HepG2 (cell line): Measurements from ENCODE around the gene ATAD1. TPM values are rescaled to one million over a fixed set of nuclear protein-coding genes. Genes with fewer than 3 reads are reported as not detected.
A peak's percentile ranks its signal among the peaks of the same experiment; 100 is the strongest.

Experiments used
- ATAC-seq: fragments of 200-7000 bp; cut with Tn5 transposase; 3 replicates; pipeline ENCODE4 v1.9.1; 2020; ENCODE audit warnings: mild to moderate bottlenecking, moderate library complexity
- BruUV-seq: library from RNA; stranded (reverse); fragments of 400-500 nt; replicated peaks from 2 replicates; lab custom pipeline; 2021; lab: Mats Ljungman, UMichigan
- CTCF ChIA-PET: fragments of 300-600 bp; formaldehyde crosslinking; extraction: SDS; loops from one replicate; lab custom pipeline; 2021; ENCODE audit warnings: low total read pairs, inconsistent platforms, low intra/inter-chr PET ratio; lab: Yijun Ruan, JAX
- POLR2A ChIA-PET: fragments of 350-600 bp; sonication (Branson Sonifier 250); formaldehyde crosslinking; loops from one replicate; lab custom pipeline; 2020; ENCODE audit warnings: antibody characterized with exemption, inconsistent platforms; lab: Yijun Ruan, JAX
- DNase-seq: peaks from one replicate; pipeline ENCODE4 v3.0.0-alpha.2; 2015; ENCODE audit warnings: low spot score
- FAIRE-seq: peaks from 3 replicates; lab custom pipeline; 2011; peaks lifted over from hg19 to GRCh38; lab: Jason Lieb, UNC
- H2AFZ ChIP-seq: one replicate; pipeline ENCODE4 v1.6.1; 2011; ENCODE audit warnings: low read length, inconsistent platforms
- H3K27ac ChIP-seq: fragments of 300-600 bp; 3 replicates; pipeline ENCODE4 v1.8.0; 2011; ENCODE audit warnings: mixed run types, mild to moderate bottlenecking, mixed read lengths, low read length, inconsistent platforms; ENCODE audit not compliant: insufficient read depth; ENCODE audit errors: extremely low read length
- H3K27me3 ChIP-seq, 2 experiments: fragments of 200-600 bp in 1 of 2; 2 replicates in 1 of 2; 3 replicates in 1 of 2; pipeline versions ENCODE4 v1.6.0 to v1.8.0; 2011; ENCODE audit warnings: low read length in 2 of 2, mild to moderate bottlenecking in 2 of 2, moderate library complexity in 2 of 2, inconsistent platforms in 1 of 2; ENCODE audit not compliant: insufficient read depth in 2 of 2, control insufficient read depth in 1 of 2
- H3K36me3 ChIP-seq, 2 experiments: fragments of 200-600 bp in 1 of 2; replicated peaks in 1 of 2; 2 replicates in 1 of 2; 3 replicates in 1 of 2; pipeline versions ENCODE4 v1.5.1 to v1.8.0; 2011; ENCODE audit warnings: low read length in 2 of 2, inconsistent platforms in 1 of 2; ENCODE audit not compliant: insufficient read depth in 2 of 2, control insufficient read depth in 1 of 2
- H3K4me1 ChIP-seq: 2 replicates; pipeline ENCODE4 v1.5.1; 2012; ENCODE audit warnings: low read length, inconsistent platforms; ENCODE audit not compliant: insufficient read depth
- H3K4me2 ChIP-seq: 2 replicates; pipeline ENCODE4 v1.6.0; 2011; ENCODE audit warnings: low read depth, low read length, inconsistent platforms
- H3K4me3 ChIP-seq, 3 experiments: fragments of 200-600 bp in 1 of 3; sonication (generic), shearing (Covaris generic) in 1 of 3; replicated peaks in 1 of 3; 2 replicates each; pipeline ENCODE4 v1.5.1; 2011 to 2016; ENCODE audit warnings: low read length in 3 of 3, inconsistent platforms in 2 of 3, low read depth in 2 of 3, mild to moderate bottlenecking in 2 of 3, control low read depth in 1 of 3, mixed read lengths in 1 of 3; ENCODE audit not compliant: insufficient read depth in 1 of 3
- H3K79me2 ChIP-seq: one replicate; pipeline ENCODE4 v1.6.1; 2011; ENCODE audit warnings: low read length, inconsistent platforms; ENCODE audit not compliant: insufficient read depth
- H3K9ac ChIP-seq: 2 replicates; pipeline ENCODE4 v1.6.0; 2011; ENCODE audit warnings: mild to moderate bottlenecking, low read depth, low read length, inconsistent platforms; ENCODE audit not compliant: insufficient read depth
- H3K9me3 ChIP-seq: 2 replicates; pipeline ENCODE4 v1.5.1; 2012; ENCODE audit warnings: mild to moderate bottlenecking, low read length
- H4K20me1 ChIP-seq: 2 replicates; pipeline ENCODE4 v1.6.0; 2011; ENCODE audit warnings: inconsistent platforms, mild to moderate bottlenecking, low read length, moderate library complexity; ENCODE audit not compliant: insufficient read depth
- ETV5 ChIP-seq: IDR thresholded peaks from 2 replicates; pipeline ENCODE4 v1.6.1; 2018; ENCODE audit warnings: missing biosample characterization, missing genetic modification reagents, inconsistent platforms, borderline replicate concordance
- SOX5 ChIP-seq: IDR thresholded peaks from 2 replicates; pipeline ENCODE4 v1.6.1; 2016; ENCODE audit warnings: borderline replicate concordance
- WGBS: methylation state at CpG from one replicate; pipeline ENCODE4 v1.1.6; 2017; ENCODE audit warnings: low lambda C conversion rate; 5-methylcytosine and 5-hydroxymethylcytosine counted together
- in situ Hi-C: cut with HindIII; loops from 2 replicates; pipeline ENCODE4 v1.10.0; 2017; ENCODE audit warnings: low pct_unique_long_range_greater_than_20kb; ENCODE audit not compliant: extremely low pct_ligation_motif_present
- intact Hi-C: fragments of 100-400 bp; cut with micrococcal nuclease; formaldehyde crosslinking; loops from one replicate; pipeline ENCODE4 v1.10.0; 2022; ENCODE audit not compliant: unreplicated experiment
- polyA plus RNA-seq, 8 experiments: library from polyadenylated mRNA; depleted of rRNA in 3 of 8; stranded (reverse) in 7 of 8; unstranded in 1 of 8; fragments of >200 nt; fragmentation: Illumina TruSeq in 4 of 8; extraction: Trizol in 4 of 8; gene quantifications; 2 replicates each; pipeline versions ENCODE4 v1.2.1 to v1.2.3, GENCODE V29; 2011 to 2016; ENCODE audit warnings: low read depth in 4 of 8, missing spikeins in 1 of 8, mixed read lengths in 1 of 8; ENCODE audit not compliant: insufficient read depth in 1 of 8
- total RNA-seq, 5 experiments: library from RNA; depleted of rRNA; stranded (reverse); fragments of >200 nt; fragmentation: Illumina TruSeq; extraction: Trizol; gene quantifications; 2 replicates each; pipeline ENCODE4 v1.2.3, GENCODE V29; 2016; ENCODE audit warnings: low read depth in 1 of 5
- TF ChIP-seq, protein P1 (sequence below): sonication (generic); formaldehyde crosslinking; IDR thresholded peaks from 2 replicates; pipeline ENCODE4 v1.4.0; 2020; ENCODE audit warnings: missing genetic modification reagents, borderline replicate concordance

The ATAD1 gene
- total and polyA plus RNA-seq, 2 of the 13 experiments (the other 11 are each of a cell fraction or from before 2014, with no cell fraction given): 14.9 to 28.2 TPM

DNA sequence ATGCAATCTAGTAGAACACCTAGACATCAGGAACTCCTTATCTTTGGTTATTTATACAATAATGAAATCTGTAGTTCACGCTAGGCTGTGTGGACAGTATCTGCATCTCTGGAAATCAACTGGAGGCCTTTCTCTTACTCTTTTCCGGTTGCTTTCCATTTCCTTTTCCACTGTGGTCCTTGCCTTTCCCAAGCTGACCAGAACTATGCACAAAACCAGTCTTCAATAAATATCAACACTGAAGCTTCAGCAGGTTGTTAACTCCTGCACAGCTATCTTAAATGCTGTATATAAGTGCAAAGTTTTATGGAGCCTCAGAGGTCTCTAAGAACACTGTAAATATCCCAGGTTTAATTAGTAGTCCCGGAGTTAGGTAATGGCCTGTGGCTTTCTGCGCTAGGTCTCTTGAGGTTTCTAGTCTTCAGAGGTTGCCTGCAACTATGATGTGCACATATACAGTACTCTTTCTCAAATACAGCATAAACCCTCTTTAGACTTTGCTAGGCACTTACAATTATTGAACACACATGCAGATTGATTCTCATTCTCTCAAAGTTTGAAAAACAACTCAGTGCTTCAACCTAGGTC, 42.9 kb upstream of the ATAD1 start:
- Histone ChIP-seq H3K79me2 (peaks cover 19% of the 10 kb centered on the region), H3K9me3 (no peaks in the 10 kb centered on the region), H3K36me3 (no peaks in the 10 kb centered on the region), H3K4me3 (peak overlapping the region; percentile 65 to 94 (median 80)), H3K27ac (no peak overlapping the region), H3K9ac (peak overlapping the region; percentile 82), H4K20me1 (peaks cover 16% of the 10 kb centered on the region), H3K27me3 (no peaks in the 10 kb centered on the region; a peak in 1 of 5 replicates), H2AFZ (peak overlapping the region; percentile 67), H3K4me1 (peaks cover 13% of the 10 kb centered on the region), H3K4me2 (peak overlapping the region; percentile 97)
- TF ChIP-seq SOX5 (CRISPR knock-in tag) (no peak), ETV5 (CRISPR knock-in tag) (no peak)
- TF ChIP-seq, protein P1, sequence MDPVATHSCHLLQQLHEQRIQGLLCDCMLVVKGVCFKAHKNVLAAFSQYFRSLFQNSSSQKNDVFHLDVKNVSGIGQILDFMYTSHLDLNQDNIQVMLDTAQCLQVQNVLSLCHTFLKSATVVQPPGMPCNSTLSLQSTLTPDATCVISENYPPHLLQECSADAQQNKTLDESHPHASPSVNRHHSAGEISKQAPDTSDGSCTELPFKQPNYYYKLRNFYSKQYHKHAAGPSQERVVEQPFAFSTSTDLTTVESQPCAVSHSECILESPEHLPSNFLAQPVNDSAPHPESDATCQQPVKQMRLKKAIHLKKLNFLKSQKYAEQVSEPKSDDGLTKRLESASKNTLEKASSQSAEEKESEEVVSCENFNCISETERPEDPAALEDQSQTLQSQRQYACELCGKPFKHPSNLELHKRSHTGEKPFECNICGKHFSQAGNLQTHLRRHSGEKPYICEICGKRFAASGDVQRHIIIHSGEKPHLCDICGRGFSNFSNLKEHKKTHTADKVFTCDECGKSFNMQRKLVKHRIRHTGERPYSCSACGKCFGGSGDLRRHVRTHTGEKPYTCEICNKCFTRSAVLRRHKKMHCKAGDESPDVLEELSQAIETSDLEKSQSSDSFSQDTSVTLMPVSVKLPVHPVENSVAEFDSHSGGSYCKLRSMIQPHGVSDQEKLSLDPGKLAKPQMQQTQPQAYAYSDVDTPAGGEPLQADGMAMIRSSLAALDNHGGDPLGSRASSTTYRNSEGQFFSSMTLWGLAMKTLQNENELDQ (CRISPR knock-in tag): no peak
- WGBS: 19% methylated on average over 4 of the region's 4 CpGs
- FAIRE-seq: no peak
- POLR2A ChIA-PET: interaction anchor here (0.9 to 3.6 kb wide), 9 partner anchors 12 to 526 kb away, joined by 3 to 31 read pairs (median 7); partner anchors contain the start of genes ATAD1 and MINPP1
- in situ Hi-C loops (loop anchor here (5.0 kb wide), 2 partner anchors 251 to 526 kb away; no protein-coding TSS in a partner anchor), intact Hi-C loops (loop anchor here (1.0 kb wide), 1 partner anchor 253 kb away; no protein-coding TSS in a partner anchor)
- no peak for ATAC-seq
- no peak for DNase-seq
- CTCF ChIA-PET: interaction anchor here (0.9 to 1.3 kb wide), 2 partner anchors 253 to 528 kb away, joined by 3 to 5 read pairs; no protein-coding TSS in a partner anchor
- BruUV-seq: no TSS peak
